AG10803 (cell line): Measurements from ENCODE around the gene CELF2.

ENCODE experiments used
- DNase-seq: peaks from one replicate; pipeline ENCODE4 v3.0.0; 2010; ENCODE audit warnings: low read depth
- H3K4me3 ChIP-seq: 2 replicates; pipeline ENCODE4 v1.5.1; 2011; ENCODE audit warnings: mild to moderate bottlenecking, low read length, control low read depth
- TF ChIP-seq, protein P1 (sequence below): conservative IDR thresholded peaks from 2 replicates; pipeline ENCODE4 v1.5.1; 2011; ENCODE audit warnings: mild to moderate bottlenecking, low read length, control low read depth, inconsistent platforms

The CELF2 gene

DNA sequence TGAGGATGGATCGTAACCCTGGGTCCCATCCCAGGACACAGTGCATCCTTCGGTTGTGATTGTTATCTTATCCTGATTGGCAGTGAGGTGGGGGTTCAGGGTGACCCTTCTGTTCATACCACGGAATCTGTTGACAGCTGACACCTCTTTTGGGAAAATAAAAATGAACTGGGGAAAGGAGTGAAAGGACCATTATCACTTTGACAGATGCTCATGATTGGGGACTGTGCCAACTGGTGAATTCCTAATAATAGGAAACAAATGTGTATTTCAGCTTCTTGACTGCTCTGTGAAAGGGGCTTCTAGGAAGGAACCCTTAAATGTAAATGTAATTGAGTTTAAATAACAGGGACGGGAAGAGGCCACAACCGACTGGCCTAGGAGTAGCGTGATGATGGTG is 65.4 kb downstream of the CELF2 start:
- DNase-seq, result no peak

DNA sequence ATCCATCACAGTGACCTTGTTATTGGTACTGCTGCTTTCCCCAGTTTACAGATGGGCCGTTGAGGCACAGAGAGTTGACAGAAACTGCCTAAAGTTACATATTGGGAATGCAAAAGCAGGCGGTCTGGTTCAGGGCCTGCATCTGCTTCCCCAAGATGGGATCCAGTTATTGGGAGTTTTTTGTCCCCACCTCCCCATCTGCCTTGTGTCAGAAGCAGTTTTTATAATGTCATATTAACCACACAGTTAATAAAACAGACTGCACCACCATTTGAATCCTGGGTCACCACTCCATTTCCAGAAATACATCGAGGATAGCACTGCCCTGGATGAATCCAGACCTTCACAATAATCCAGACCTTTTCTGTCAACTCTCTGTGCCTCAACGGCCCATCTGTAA is 67.9 kb downstream of the CELF2 start:
- no peak overlapping the region for H3K4me3 ChIP-seq
- no peak for DNase-seq
- TF ChIP-seq, protein P1, sequence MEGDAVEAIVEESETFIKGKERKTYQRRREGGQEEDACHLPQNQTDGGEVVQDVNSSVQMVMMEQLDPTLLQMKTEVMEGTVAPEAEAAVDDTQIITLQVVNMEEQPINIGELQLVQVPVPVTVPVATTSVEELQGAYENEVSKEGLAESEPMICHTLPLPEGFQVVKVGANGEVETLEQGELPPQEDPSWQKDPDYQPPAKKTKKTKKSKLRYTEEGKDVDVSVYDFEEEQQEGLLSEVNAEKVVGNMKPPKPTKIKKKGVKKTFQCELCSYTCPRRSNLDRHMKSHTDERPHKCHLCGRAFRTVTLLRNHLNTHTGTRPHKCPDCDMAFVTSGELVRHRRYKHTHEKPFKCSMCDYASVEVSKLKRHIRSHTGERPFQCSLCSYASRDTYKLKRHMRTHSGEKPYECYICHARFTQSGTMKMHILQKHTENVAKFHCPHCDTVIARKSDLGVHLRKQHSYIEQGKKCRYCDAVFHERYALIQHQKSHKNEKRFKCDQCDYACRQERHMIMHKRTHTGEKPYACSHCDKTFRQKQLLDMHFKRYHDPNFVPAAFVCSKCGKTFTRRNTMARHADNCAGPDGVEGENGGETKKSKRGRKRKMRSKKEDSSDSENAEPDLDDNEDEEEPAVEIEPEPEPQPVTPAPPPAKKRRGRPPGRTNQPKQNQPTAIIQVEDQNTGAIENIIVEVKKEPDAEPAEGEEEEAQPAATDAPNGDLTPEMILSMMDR, result no peak

More for the DNA sequence above, 65.4 kb downstream of the CELF2 start:
- TF ChIP-seq, protein P1, result no peak
- no peak overlapping the region for H3K4me3 ChIP-seq

DNA sequence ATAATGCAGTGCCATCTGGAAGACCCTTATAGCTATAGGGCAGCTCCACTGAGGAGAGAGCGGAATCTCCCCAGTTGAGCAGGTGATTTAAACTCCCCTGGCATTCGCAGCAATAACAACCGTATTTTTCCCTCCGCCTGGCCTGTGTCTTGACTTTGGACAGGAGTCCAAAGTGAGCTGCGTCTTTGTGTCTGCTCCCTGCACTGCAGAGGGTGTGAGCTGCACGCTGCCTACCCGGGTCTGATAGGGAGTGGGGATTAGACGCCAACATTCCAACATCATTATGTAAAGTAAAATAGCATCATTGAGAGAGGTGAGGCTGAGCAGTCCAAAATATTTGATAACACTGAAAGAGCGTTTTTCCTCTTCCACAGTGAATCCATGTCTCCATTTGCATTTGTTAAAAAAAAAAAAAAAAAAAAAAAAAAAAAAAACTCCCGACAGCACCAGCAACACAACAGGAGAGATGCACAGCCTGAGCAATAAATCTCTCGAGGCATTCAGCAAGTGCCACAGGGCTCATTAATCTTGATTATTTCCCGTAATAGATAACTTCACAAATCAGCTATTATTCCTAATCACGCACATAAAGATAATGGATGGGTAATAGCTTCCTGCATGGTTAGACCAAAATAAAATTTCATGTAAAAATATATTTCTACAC is 68.6 kb downstream of the CELF2 start:
- no peak overlapping the region for H3K4me3 ChIP-seq
- no peak for DNase-seq
- TF ChIP-seq, protein P1, result no peak

DNA sequence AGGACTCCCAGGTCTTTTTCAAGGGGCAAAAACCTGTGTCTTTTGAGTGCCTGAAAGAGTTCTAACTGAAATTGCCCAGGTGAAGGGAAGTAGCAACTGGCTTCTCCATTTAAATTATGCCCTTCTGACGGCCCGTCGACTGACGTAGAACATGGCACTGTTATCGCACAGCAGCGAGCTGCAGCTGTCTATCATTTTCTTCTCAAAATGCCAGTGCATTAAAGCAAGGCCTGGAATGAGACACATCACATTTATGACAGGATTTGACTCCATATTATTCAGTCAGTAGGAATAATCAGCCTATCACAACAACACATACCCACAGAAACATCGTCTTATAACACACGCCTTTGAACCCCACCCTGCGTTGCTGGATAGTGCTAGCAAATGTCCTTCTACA is 69.7 kb downstream of the CELF2 start:
- no peak for DNase-seq
- H3K4me3 ChIP-seq, result no peak overlapping the region
- TF ChIP-seq, protein P1, result no peak

DNA sequence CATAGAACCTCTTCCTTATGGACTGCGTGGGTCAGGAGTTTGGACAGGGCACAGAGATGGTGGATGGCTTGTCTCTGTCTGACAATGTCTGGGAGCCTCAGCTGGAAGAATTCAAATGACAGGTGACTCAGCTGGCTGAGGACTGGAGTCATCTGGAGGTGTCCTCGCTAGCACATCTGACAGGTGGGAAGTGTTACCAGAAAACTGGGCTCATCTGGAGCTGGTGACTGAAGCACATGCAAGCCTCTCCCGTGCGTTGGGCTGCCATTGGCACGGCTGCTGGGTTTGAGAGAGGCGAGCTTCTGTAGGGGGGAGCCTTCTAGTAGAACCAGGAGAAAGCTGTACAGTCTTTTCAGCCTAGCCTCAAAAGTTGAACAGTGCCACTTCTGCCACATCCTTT is 71.0 kb downstream of the CELF2 start:
- DNase-seq, result no peak
- TF ChIP-seq, protein P1, result no peak
- H3K4me3 ChIP-seq, result no peak overlapping the region

DNA sequence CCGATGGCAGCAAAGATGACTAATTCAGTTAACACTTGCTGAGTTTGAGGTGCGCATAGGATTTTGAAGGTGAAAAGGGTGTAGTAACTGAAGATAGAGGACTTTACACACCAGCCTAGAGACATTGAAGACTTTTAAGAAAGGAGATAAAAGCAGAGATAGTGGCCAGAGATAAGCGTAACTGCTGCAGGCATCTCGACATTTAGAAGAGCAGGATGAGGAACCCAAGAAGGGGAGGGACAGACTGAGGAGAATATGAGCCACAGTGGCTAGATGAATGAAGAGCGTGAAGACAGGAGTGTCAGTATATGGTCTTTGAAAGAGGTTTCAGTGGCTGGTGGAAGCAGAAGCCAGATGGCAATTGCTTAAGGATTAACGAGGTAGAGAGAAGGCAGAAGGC is 71.6 kb downstream of the CELF2 start:
- TF ChIP-seq, protein P1, result no peak
- no peak for DNase-seq

DNA sequence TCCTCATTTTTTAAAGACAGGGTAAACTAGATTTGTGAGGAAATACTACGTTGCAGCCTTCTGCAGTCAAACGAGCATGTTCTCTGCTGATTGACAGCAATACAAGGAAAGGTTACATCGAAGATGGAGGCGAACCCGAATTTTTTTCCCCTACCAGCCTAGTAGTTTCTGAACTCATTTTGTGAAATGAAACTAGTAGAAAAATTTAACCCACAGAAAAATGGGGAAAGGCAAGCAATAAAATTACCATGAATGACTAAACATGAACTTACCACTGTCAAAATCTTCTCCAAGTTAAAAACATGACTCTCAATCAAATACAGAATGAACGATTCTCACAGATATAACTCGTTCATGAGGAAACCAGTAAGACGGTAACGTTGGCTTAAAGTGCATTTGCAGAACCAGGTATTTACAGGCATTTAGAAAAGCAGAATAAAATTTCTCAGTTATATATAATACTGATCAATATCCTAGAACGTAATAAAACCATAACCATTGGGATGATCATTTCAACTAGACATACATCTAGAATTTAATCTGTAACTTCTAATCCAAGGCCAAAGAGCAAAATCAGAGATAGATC is 73.9 kb downstream of the CELF2 start:
- H3K4me3 ChIP-seq, result no peak overlapping the region
- no peak for DNase-seq
- TF ChIP-seq, protein P1, result no peak

More for the DNA sequence above, 71.6 kb downstream of the CELF2 start:
- H3K4me3 ChIP-seq, result no peak overlapping the region
